HFFc6 (cell line): ENCODE measurements around the gene OR1K1. TPM values are rescaled to one million over a fixed set of nuclear protein-coding genes. Genes with fewer than 3 reads are reported as not detected.
A peak's percentile ranks its signal among the peaks of the same experiment; 100 is the strongest.

Experiments used
- DNase-seq: peaks from one replicate; pipeline ENCODE4 v3.0.0-alpha.2; 2018
- H3K27ac Mint-ChIP-seq: 2 replicates; pipeline ENCODE4 v1.8.0; 2020; ENCODE audit warnings: mild to moderate bottlenecking, mixed read lengths
- H3K27me3 Mint-ChIP-seq: 2 replicates; pipeline ENCODE4 v1.8.0; 2021; ENCODE audit warnings: mild to moderate bottlenecking, moderate library complexity, mixed read lengths; ENCODE audit not compliant: insufficient read depth
- H3K36me3 Mint-ChIP-seq: 2 replicates; pipeline ENCODE4 v1.8.0; 2021; ENCODE audit warnings: low read depth, mixed read lengths
- H3K4me1 Mint-ChIP-seq: 2 replicates; pipeline ENCODE4 v1.8.0; 2020; ENCODE audit warnings: low read depth, mixed read lengths
- H3K4me3 Mint-ChIP-seq: 2 replicates; pipeline ENCODE4 v1.8.0; 2020; ENCODE audit warnings: mild to moderate bottlenecking, moderate library complexity, mixed read lengths
- H3K9me3 Mint-ChIP-seq: 2 replicates; pipeline ENCODE4 v1.8.0; 2020; ENCODE audit warnings: mild to moderate bottlenecking, mixed read lengths
- CTCF ChIP-seq: fragments of 200-600 bp; sonication (generic); IDR thresholded peaks from 2 replicates; pipeline ENCODE4 v1.5.0; 2021; ENCODE audit warnings: antibody characterized with exemption, mild to moderate bottlenecking
- long read RNA-seq: library from polyadenylated mRNA; unstranded; transcript quantifications from one replicate; pipeline ENCODE4 v2.0.0, GENCODE V29; 2019
- total RNA-seq, 6 experiments: library from RNA; stranded (reverse); fragmentation: NEBNext Ultra II Directional; extraction: Animal tissue kit (Norgen Biotek cat#: 25700); gene quantifications; 2 replicates in 1 of 6; 3 replicates in 5 of 6; pipeline ENCODE4 v1.2.3, GENCODE V29; 2021

The OR1K1 gene
- total RNA-seq, result not detected
- long read RNA-seq, result 0 reads

DNA sequence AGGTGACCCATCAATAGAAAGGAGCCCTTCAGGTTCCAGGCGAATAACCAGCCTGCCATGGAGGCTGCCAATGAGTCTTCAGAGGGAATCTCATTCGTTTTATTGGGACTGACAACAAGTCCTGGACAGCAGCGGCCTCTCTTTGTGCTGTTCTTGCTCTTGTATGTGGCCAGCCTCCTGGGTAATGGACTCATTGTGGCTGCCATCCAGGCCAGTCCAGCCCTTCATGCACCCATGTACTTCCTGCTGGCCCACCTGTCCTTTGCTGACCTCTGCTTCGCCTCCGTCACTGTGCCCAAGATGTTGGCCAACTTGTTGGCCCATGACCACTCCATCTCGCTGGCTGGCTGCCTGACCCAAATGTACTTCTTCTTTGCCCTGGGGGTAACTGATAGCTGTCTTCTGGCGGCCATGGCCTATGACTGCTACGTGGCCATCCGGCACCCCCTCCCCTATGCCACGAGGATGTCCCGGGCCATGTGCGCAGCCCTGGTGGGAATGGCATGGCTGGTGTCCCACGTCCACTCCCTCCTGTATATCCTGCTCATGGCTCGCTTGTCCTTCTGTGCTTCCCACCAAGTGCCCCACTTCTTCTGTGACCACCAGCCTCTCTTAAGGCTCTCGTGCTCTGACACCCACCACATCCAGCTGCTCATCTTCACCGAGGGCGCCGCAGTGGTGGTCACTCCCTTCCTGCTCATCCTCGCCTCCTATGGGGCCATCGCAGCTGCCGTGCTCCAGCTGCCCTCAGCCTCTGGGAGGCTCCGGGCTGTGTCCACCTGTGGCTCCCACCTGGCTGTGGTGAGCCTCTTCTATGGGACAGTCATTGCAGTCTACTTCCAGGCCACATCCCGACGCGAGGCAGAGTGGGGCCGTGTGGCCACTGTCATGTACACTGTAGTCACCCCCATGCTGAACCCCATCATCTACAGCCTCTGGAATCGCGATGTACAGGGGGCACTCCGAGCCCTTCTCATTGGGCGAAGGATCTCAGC lies at the start of gene OR1K1:
Gene OR1K1, plus strand, starts transcription at position 58 of the 995 bp plus-strand sequence. Its CDS starts 0 bp downstream, at position 58.
- Mint-ChIP-seq H3K27ac (no peak within 1 kb of the TSS), H3K4me3 (peak within 1 kb of the TSS; percentile 5; the same call in 1 of the 2 replicates), H3K9me3 (no peaks in the 10 kb centered on the region), H3K27me3 (peaks cover 4% of the 10 kb centered on the region), H3K4me1 (no peaks in the 10 kb centered on the region; the same call in 1 of the 2 replicates), H3K36me3 (no peaks in the 10 kb centered on the region)
- DNase-seq, result no peak
- no peak for TF ChIP-seq CTCF

DNA sequence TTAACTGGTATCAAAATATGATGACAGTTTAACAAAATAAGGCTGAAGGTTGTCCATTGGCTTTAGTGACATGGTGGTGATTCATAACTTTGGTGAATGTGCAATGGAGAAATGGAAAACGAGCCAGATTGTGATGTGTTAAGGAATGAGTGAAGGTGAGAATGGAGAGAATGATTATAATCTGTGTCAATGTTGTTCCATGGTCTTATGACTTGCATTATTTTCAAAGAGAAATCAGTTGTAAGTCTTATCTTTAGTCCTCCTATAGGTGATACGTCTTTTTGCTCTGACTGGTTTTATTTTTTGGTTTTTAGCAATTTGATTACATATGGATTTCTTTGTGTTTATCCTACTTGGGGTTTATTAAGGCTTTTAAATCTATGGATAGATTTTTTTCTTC lies 45.1 kb upstream of the OR1K1 start:
- Mint-ChIP-seq H3K9me3 (peaks cover 7% of the 10 kb centered on the region; the same call in 1 of the 2 replicates), H3K4me1 (no peaks in the 10 kb centered on the region)
- no peak for TF ChIP-seq CTCF

DNA sequence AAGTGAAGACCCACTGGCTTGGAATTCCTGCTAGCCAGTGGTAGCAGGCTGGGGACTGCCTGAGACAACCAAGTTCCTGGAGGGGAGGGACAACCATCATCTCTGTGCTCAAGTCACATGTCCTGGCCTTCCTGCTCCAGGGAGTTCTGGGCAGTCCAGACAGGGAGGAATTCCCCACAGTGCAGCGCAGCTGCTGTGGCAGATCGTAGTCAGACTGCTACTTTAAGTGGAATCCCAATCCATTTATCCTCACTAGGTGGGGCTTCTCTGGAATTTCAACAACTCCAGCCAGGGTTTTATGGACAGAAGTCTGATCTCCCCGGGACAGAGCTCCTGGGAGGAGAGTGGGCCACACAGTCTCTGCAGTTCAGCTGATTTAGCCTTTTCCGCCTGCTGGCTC lies 32.1 kb upstream of the OR1K1 start:
- peaks cover 9% of the 10 kb centered on the region for H3K9me3 Mint-ChIP-seq
- H3K4me1 Mint-ChIP-seq, result no peaks in the 10 kb centered on the region
- no peak for DNase-seq
- no peaks in the 10 kb centered on the region for H3K36me3 Mint-ChIP-seq
- no peak overlapping the region for H3K4me3 Mint-ChIP-seq
- H3K27me3 Mint-ChIP-seq, result peaks cover 3% of the 10 kb centered on the region; the same call in 1 of the 2 replicates
- H3K27ac Mint-ChIP-seq, result no peak overlapping the region
- TF ChIP-seq CTCF, result no peak

More for the DNA sequence above, 45.1 kb upstream of the OR1K1 start:
- no peaks in the 10 kb centered on the region for H3K36me3 Mint-ChIP-seq
- H3K4me3 Mint-ChIP-seq, result no peak overlapping the region
- H3K27me3 Mint-ChIP-seq, result no peaks in the 10 kb centered on the region
- DNase-seq, result no peak
- H3K27ac Mint-ChIP-seq, result no peak overlapping the region

DNA sequence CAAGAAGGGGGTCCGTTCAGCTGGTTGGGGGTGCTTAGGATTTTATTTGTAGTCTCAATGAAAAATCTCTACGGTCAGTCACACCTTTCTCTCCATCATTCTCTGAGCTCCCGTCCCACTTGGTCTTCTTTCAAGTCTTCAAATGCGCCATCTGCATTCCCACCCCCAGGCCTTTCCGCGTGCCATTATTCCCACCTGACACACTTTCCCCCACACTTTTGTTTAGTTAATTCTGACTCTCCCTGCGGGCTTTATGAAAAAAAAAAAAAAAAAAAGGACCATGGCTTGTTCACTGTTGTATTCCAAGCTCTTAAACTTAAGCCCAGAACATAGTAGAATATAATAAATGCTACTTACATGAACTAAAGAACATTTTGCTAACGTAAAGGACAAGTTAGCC lies 22.9 kb upstream of the OR1K1 start:
- H3K9me3 Mint-ChIP-seq, result 0 out of 2 replicates have a peak, but pooled peaks cover 5% of the 10 kb centered on the region
- H3K27ac Mint-ChIP-seq, result no peak overlapping the region
- H3K4me3 Mint-ChIP-seq, result no peak overlapping the region
- TF ChIP-seq CTCF, result no peak
- H3K4me1 Mint-ChIP-seq, result peaks cover 23% of the 10 kb centered on the region
- H3K27me3 Mint-ChIP-seq, result no peaks in the 10 kb centered on the region; the same call in 1 of the 2 replicates
- DNase-seq, result no peak
- H3K36me3 Mint-ChIP-seq, result no peaks in the 10 kb centered on the region

GRCh38 chr9:122777935-122778627 lies 21.8 kb upstream of the OR1K1 start:
- Mint-ChIP-seq H3K27ac (peak overlapping the region; percentile 63; the same call in 1 of the 2 replicates), H3K4me3 (peak overlapping the region; percentile 39), H3K9me3 (0 out of 2 replicates have a peak, but pooled peaks cover 1% of the 10 kb centered on the region), H3K4me1 (peaks cover 23% of the 10 kb centered on the region), H3K27me3 (no peaks in the 10 kb centered on the region; the same call in 1 of the 2 replicates), H3K36me3 (no peaks in the 10 kb centered on the region)
- TF ChIP-seq CTCF, result no peak
- DNase-seq, result peak; percentile 62
